Left lung (tissue), 10 donors: Measurements from ENCODE around the gene GNG14. TPM values are rescaled to one million over a fixed set of nuclear protein-coding genes. Genes with fewer than 3 reads are reported as not detected.

Experiments
- ATAC-seq: fragments of 200-7000 bp; cut with Tn5 transposase; one replicate; pipeline ENCODE4 v1.9.1; 2020; ENCODE audit warnings: moderate library complexity
- DNase-seq, 4 donors: peaks; one replicate each; pipeline ENCODE4 v3.0.0-alpha.2; 2013 to 2020
- H3K27ac ChIP-seq, 2 donors: fragments of 200-600 bp; sonication (generic) in 1 of 2; one replicate each; pipeline versions ENCODE4 v1.5.0 to v1.8.0; 2020 to 2021
- H3K27me3 ChIP-seq, 2 donors: fragments of 200-600 bp; sonication (generic) in 1 of 2; one replicate each; pipeline versions ENCODE4 v1.5.0 to v1.8.0; 2020 to 2021
- H3K36me3 ChIP-seq, 2 donors: fragments of 200-600 bp; sonication (generic) in 1 of 2; one replicate each; pipeline versions ENCODE4 v1.5.0 to v1.8.0; 2020 to 2021
- H3K4me1 ChIP-seq, 2 donors: fragments of 200-600 bp; one replicate each; pipeline ENCODE4 v1.8.0; 2021
- H3K4me3 ChIP-seq, 2 donors: fragments of 200-600 bp; sonication (generic) in 1 of 2; one replicate each; pipeline versions ENCODE4 v1.5.0 to v1.8.0; 2020 to 2021; ENCODE audit warnings: mild to moderate bottlenecking in 1 of 2
- H3K9me3 ChIP-seq, 2 donors: fragments of 200-600 bp; sonication (generic) in 1 of 2; one replicate each; pipeline versions ENCODE4 v1.5.0 to v1.8.0; 2020 to 2021
- CTCF ChIP-seq, 2 donors: fragments of 200-600 bp; sonication (generic) in 1 of 2; IDR thresholded peaks; one replicate each; pipeline versions ENCODE4 v1.5.0 to v1.8.0; 2021; ENCODE audit warnings: antibody characterized with exemption in 2 of 2
- intact Hi-C, 2 donors: fragments of 100-400 bp; cut with DNase I; formaldehyde crosslinking; loops; one replicate each; pipeline versions ENCODE4 v1.11.2 to v1.14.2; 2022
- polyA plus RNA-seq, 6 donors: library from polyadenylated mRNA; unstranded; fragments of 120-200 nt; gene quantifications; one replicate each; pipeline ENCODE4 v1.2.1, GENCODE V29; 2013; ENCODE audit not compliant: insufficient read length in 6 of 6
- total RNA-seq, 2 donors: library from RNA; stranded (reverse); fragmentation: NEBNext Ultra II Directional; extraction: Animal tissue kit (Norgen Biotek cat#: 25700); gene quantifications; one replicate each; pipeline ENCODE4 v1.2.1, GENCODE V29; 2021
- donor health status: DM: no; HTN: yes; CAD: no.
- donor health status: DM: no; HTN: no; CAD: no.

The GNG14 gene
- total and polyA plus RNA-seq, 8 donors, result 0.55 to 0.73 TPM; not detected in 6

- H3K9me3 ChIP-seq, result no peaks in the 10 kb centered on the region
- peaks cover 22 to 56% of the 10 kb centered on the region in 2 donors for H3K4me1 ChIP-seq
- no peak for TF ChIP-seq CTCF (IDR thresholded peaks at IDR 0.05)
- no peaks in the 10 kb centered on the region for H3K27me3 ChIP-seq
- peak; percentile 78 for ATAC-seq
- H3K4me3 ChIP-seq, result peak overlapping the region; percentile 79 to 91
- peaks cover 3 to 33% of the 10 kb centered on the region in 2 donors for H3K36me3 ChIP-seq
- peak overlapping the region; percentile 94 to 96 for H3K27ac ChIP-seq
- intact Hi-C loops, result loop anchor here in 1 of 2 donors (10.0 kb wide), 1 partner anchor 105 kb away; no protein-coding TSS in a partner anchor
- peak; percentile 82 to 90 (median 87) for DNase-seq
Observed at GRCh38 chr19:12669270-12670158, 18.3 kb upstream of the GNG14 start.

GRCh38 chr19:12670159-12670928 is 17.5 kb upstream of the GNG14 start:
- H3K36me3 ChIP-seq, result peaks cover 3 to 36% of the 10 kb centered on the region in 2 donors
- H3K4me1 ChIP-seq, result peaks cover 22 to 47% of the 10 kb centered on the region in 2 donors
- peak overlapping the region; percentile 79 to 91 for H3K4me3 ChIP-seq
- H3K9me3 ChIP-seq, result no peaks in the 10 kb centered on the region
- no peaks in the 10 kb centered on the region for H3K27me3 ChIP-seq
- peak in 1 of 4 donors; percentile 80 for DNase-seq
- peak overlapping the region; percentile 94 to 96 for H3K27ac ChIP-seq
- no peak for TF ChIP-seq CTCF (IDR thresholded peaks at IDR 0.05)
- ATAC-seq, result no peak
- intact Hi-C loops, result loop anchor here in 1 of 2 donors (10.0 kb wide), 1 partner anchor 106 kb away; no protein-coding TSS in a partner anchor

GRCh38 chr19:12672744-12673143 is 15.1 kb upstream of the GNG14 start:
- no peak for ATAC-seq
- Histone ChIP-seq H3K9me3 (no peaks in the 10 kb centered on the region), H3K4me1 (peaks cover 14 to 37% of the 10 kb centered on the region in 2 donors), H3K27me3 (no peaks in the 10 kb centered on the region), H3K36me3 (peaks cover 3 to 60% of the 10 kb centered on the region in 2 donors), H3K27ac (no peak overlapping the region), H3K4me3 (no peak overlapping the region)
- no peak for DNase-seq
- intact Hi-C loops, result loop anchor here in 1 of 2 donors (10.0 kb wide), 1 partner anchor 108 kb away; no protein-coding TSS in a partner anchor
- no peak for TF ChIP-seq CTCF (IDR thresholded peaks at IDR 0.05)

GRCh38 chr19:12675399-12675798 is 12.4 kb upstream of the GNG14 start:
- H3K27me3 ChIP-seq, result no peaks in the 10 kb centered on the region
- ATAC-seq, result no peak
- intact Hi-C loops, result loop anchor here in 1 of 2 donors (10.0 kb wide), 1 partner anchor 111 kb away; no protein-coding TSS in a partner anchor

More at GRCh38 chr19:12675399-12675798, 12.4 kb upstream of the GNG14 start:
- TF ChIP-seq CTCF (IDR thresholded peaks at IDR 0.05), result no peak
- DNase-seq, result no peak
- Histone ChIP-seq H3K27ac (no peak overlapping the region), H3K9me3 (no peaks in the 10 kb centered on the region), H3K4me1 (peaks cover 2 to 25% of the 10 kb centered on the region in 2 donors), H3K4me3 (no peak overlapping the region), H3K36me3 (peaks cover 3 to 83% of the 10 kb centered on the region in 2 donors)
